Effector memory CD4-positive, alpha-beta T cell (primary cell): ENCODE results near the gene ATF7IP2.

Experiments
- DNase-seq, 3 donors: peaks; one replicate each; pipeline ENCODE4 v3.0.0-alpha.2; 2020
- H3K27ac ChIP-seq: 2 replicates; pipeline ENCODE4 v1.7.0; 2013; ENCODE audit warnings: mild to moderate bottlenecking, low read length, moderate library complexity; ENCODE audit not compliant: insufficient read depth, poor library complexity, severe bottlenecking
- H3K27me3 ChIP-seq: replicated peaks from 2 replicates; pipeline ENCODE4 v1.7.0; 2013; ENCODE audit warnings: mild to moderate bottlenecking, low read length; ENCODE audit not compliant: insufficient read depth, control insufficient read depth, poor library complexity, severe bottlenecking
- H3K36me3 ChIP-seq: 2 replicates; pipeline ENCODE4 v1.7.0; 2013; ENCODE audit warnings: mild to moderate bottlenecking, low read length, moderate library complexity; ENCODE audit not compliant: control insufficient read depth, insufficient read depth
- H3K4me1 ChIP-seq: 2 replicates; pipeline ENCODE4 v1.7.0; 2013; ENCODE audit warnings: low read length, mild to moderate bottlenecking; ENCODE audit not compliant: control insufficient read depth, insufficient read depth, poor library complexity, severe bottlenecking
- H3K4me3 ChIP-seq: 2 replicates; pipeline ENCODE4 v1.7.0; 2013; ENCODE audit warnings: low read length, low read depth, mild to moderate bottlenecking; ENCODE audit not compliant: insufficient read depth, poor library complexity, severe bottlenecking
- H3K9me3 ChIP-seq: 2 replicates; pipeline ENCODE4 v1.7.0; 2013; ENCODE audit warnings: mild to moderate bottlenecking, low read length, moderate library complexity; ENCODE audit not compliant: control insufficient read depth

ATF7IP2 gene

DNA sequence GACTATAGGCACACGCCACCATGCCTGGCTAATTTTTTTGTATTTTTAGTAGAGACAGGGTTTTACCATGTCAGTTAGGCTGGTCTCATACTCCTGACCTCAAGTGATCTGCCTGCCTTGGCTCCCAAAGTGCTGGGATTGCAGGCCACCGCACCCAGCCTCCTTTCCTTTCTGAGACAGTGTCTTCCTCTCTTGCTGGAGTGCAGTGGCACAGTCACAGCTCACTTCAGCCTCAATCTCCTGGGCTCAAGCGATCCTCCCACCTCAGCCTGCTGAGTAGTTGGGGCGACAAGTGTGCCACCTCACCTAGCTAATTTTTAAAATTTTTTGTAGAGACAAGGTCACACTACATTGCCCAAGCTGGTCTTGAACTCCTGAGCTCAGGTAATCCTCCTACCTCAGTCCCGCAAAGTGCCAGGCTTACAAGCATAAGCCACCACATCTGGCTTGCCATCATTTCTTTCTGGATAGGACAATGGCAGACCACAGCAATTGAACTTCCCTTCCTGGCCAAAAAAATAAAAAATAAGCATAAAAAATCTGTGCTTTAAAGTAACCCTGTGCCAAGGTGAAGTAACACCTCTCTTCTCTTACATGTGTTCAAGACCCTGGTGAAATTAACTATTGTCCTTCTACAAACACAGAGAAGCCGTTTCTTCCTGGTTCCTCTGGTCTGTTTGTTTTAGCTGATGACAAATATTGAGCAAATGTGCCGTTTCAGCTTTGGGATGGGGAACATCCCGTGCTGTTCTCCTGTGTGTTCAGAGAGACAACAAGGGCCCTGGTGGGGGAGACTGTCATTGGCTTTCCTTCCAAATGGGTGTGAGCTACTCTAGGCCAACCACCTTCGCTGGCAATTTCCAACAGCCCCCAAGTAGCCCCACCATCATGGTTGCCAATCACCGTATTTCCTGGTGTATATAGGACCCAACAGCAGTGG, 134.3 kb downstream of the ATF7IP2 start:
- Histone ChIP-seq H3K9me3 (no peaks in the 10 kb centered on the region), H3K27ac (no peak overlapping the region), H3K27me3 (no peaks in the 10 kb centered on the region), H3K4me3 (no peak overlapping the region), H3K4me1 (no peaks in the 10 kb centered on the region), H3K36me3 (no peaks in the 10 kb centered on the region)
- no peak for DNase-seq

DNA sequence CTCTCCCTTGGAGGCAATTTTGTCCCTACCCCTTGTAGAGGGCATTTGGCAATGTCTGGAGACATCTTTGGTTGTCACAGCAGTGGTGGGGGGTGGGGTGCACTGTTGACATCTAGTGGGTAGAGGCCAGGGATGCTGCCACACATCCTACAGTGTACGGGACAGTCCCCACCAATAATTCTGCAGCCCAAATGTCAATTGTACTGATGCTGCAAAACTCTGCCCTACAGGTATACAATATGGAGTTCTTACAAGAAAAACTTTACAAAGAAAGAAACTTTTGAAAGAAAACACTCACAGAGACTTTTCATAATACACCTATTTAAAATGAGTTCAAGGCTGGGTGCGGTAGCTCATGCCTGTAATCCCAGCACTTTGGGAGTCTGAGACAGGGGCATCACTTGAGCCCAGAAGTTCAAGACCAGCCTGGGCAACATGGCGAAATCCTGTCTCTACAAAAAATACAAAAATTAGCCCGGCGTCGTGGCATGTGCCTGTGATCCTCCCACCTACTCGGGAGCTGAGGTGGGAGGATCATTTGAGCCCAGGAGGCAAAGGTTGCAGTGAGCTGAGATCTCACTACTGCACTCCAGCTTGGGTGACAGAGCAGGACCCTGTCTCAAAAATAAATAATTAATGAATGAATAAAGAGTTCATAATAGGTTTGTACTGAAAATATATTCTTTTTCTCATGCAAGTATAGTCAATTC, 135.2 kb downstream of the ATF7IP2 start:
- DNase-seq, result no peak
- no peak overlapping the region for H3K27ac ChIP-seq
- no peaks in the 10 kb centered on the region for H3K36me3 ChIP-seq
- no peaks in the 10 kb centered on the region for H3K4me1 ChIP-seq
- H3K27me3 ChIP-seq, result no peaks in the 10 kb centered on the region
- H3K9me3 ChIP-seq, result no peaks in the 10 kb centered on the region
- no peak overlapping the region for H3K4me3 ChIP-seq

DNA sequence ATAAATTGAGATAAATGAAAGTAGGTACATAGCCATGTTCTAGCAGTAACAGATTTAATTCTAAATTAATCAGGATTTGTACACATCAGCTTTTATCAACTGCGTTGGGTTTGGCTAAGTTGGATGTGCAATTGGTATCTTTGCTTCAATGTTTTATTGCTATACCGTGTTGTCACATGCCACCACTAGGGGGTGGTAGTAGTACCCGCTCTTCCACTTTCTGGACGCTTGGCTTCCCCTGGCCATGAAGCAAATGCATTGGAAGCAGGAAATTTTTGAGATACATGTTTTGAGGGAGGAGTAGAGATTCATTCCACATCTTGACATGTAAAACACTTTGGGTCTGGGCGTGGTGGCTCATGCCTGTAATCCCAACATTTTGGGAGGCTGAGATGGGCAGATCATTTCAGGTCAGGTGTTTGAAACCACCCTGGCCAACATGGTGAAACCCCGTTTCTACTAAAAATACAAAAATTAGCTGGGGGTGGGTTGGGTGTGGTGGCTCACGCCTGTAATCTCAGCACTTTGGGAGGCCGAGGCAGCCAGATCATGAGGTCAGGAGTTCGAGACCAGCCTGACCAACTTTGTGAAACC, 135.9 kb downstream of the ATF7IP2 start:
- no peak for DNase-seq
- no peaks in the 10 kb centered on the region for H3K9me3 ChIP-seq
- no peak overlapping the region for H3K4me3 ChIP-seq
- no peaks in the 10 kb centered on the region for H3K36me3 ChIP-seq
- no peak overlapping the region for H3K27ac ChIP-seq
- no peaks in the 10 kb centered on the region for H3K4me1 ChIP-seq
- H3K27me3 ChIP-seq, result no peaks in the 10 kb centered on the region

DNA sequence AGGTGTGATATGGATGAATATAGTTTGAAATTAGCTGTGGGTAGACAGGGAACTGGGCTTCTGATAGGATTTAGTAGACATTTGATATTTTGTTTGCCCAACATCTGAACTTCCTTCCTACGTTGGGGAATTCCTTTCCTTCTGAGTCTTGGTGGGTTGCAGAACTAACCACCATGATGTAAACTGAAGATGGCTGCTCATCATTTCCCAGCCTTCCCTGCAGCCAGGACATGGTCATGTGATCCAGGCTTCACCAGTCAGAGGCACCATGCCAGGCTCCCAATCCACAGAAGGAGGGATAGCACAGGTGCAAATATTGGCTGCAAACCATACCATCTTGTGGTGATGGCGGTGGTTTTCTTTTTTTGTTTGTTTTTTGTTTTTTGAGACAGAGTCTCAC, 137.1 kb downstream of the ATF7IP2 start:
- no peak for DNase-seq
- Histone ChIP-seq H3K9me3 (no peaks in the 10 kb centered on the region), H3K27me3 (no peaks in the 10 kb centered on the region), H3K4me1 (no peaks in the 10 kb centered on the region), H3K4me3 (no peak overlapping the region), H3K36me3 (no peaks in the 10 kb centered on the region), H3K27ac (no peak overlapping the region)

DNA sequence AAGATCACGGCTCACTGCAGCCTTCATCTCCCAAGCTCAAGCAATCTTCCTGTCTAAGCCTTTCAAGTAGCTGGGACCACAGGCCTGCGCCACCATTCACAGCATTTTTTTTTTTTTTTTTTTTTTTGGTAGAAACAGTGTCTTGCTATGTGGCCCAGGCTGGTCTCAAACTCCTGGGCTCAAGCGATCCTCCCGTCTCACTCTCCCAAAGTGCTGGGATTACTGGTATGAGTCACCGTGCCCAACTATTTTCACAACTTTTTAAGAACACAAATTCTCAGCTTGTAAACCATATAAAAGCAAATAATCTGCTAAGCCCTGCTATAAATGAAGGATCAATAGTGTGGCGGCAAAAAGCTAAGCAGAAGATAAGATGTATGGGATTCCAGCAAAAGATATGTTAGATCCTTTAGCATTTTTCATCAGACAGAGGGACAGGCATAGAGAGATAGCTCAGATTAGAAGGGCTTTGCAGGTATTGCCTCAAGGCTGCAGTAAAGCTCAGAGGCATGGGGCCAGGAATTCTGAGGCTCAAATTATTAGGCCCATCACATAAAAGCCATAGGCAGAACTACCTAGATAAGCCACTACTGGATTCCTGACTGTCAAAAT, 139.5 kb downstream of the ATF7IP2 start:
- Histone ChIP-seq H3K27ac (no peak overlapping the region), H3K9me3 (no peaks in the 10 kb centered on the region), H3K4me1 (no peaks in the 10 kb centered on the region), H3K4me3 (no peak overlapping the region), H3K27me3 (no peaks in the 10 kb centered on the region), H3K36me3 (no peaks in the 10 kb centered on the region)
- DNase-seq, result no peak

DNA sequence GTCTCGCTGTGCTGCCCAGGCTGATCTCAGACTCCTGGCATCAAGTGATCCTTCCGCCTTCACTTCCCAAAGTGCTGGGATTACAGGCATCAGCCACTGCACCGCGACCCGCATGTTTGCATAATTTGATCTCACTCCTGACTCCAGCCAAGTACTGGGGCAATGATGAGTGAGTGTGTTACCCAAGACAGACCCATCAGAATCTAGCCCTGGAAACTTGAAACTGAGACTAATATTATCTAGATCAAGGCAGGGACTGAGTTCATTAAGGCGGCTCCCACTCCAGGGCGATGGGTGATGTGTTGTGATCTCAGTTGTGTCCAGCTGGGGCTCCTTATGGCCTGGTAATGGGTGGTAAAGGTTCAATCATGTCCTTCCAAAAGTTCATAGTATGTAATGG, 141.1 kb downstream of the ATF7IP2 start:
- DNase-seq, result no peak
- Histone ChIP-seq H3K27ac (no peak overlapping the region), H3K4me1 (no peaks in the 10 kb centered on the region), H3K27me3 (no peaks in the 10 kb centered on the region), H3K9me3 (no peaks in the 10 kb centered on the region), H3K36me3 (no peaks in the 10 kb centered on the region), H3K4me3 (no peak overlapping the region)

DNA sequence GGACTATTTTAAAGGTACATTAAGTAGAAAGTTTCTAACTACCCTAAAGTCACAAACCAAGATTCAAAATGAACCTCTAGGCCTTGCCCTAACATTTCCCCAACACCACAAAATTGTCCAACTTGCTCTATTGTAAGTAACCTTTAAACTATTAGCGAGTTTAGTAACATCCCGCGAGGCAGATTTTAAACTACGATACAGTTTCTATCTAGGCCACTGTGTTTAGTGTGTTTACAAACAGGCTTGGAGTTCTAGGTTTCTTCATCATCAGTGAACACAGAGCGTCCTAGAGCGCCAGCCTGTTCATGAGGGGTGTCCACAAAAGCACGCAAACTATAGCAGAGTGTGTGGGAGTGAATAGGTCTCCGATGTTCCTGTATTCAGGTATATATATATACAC, 142.8 kb downstream of the ATF7IP2 start:
- Histone ChIP-seq H3K27me3 (no peaks in the 10 kb centered on the region), H3K4me3 (no peak overlapping the region), H3K4me1 (no peaks in the 10 kb centered on the region), H3K36me3 (no peaks in the 10 kb centered on the region), H3K27ac (no peak overlapping the region), H3K9me3 (no peaks in the 10 kb centered on the region)
- DNase-seq, result no peak

DNA sequence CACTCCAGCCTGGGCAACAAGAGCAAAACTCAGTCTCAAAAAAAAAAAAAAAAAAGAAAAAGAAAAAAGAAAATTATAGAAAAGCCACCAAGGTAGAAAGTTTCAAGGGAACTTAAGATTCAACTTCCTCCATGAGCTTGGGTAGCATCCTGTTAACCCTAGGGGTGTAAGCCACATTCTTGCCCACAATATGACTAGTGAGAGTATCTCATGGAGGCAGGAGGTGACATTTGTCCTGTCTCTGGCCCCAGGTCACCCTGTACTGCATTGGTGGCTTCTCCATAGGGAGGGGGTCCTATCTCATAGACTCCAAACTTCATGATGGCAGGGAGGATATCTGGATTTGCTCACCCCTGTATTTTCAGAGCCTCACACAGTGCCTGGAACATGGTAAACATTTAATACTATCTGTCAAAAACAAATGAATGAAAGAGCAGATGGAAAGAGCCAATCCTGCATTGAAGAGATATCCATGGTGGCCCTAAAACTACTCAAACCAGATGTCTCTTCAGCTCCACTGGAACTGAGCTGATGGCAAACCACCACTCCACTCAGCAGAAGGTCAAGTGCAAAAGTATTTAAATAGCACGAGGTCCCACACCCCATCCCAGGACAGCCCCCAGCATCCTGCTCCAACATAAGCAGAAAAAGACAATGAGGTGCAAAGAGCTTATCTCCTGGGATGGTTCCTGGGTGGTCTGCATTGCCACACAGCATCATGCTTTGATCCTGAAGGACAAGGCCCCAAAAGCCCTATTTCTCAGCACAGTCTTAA, 144.2 kb downstream of the ATF7IP2 start:
- Histone ChIP-seq H3K9me3 (no peaks in the 10 kb centered on the region), H3K4me3 (no peak overlapping the region), H3K27me3 (no peaks in the 10 kb centered on the region), H3K27ac (no peak overlapping the region), H3K4me1 (no peaks in the 10 kb centered on the region), H3K36me3 (no peaks in the 10 kb centered on the region)
- DNase-seq, result no peak

DNA sequence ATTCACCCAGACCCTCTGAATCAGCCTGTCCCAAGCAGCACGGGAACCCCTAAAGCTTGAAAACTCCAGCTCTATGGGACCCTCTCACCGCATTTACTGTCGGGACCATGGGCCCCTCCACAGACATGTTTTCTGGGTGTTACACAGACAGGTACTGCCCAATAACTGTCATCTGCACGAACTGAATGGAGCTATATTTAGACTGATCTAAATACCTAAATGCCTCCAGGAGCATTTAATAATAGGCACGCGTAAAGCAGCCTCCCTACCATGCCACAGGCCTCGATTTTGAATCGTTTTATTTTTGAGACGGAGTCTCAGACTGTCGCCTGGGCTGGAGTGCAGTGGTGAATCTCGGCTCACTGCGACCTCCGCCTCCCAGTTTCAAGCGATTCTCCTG, 144.8 kb downstream of the ATF7IP2 start:
- Histone ChIP-seq H3K4me1 (no peaks in the 10 kb centered on the region), H3K27ac (no peak overlapping the region), H3K36me3 (no peaks in the 10 kb centered on the region), H3K9me3 (no peaks in the 10 kb centered on the region), H3K27me3 (no peaks in the 10 kb centered on the region), H3K4me3 (no peak overlapping the region)
- DNase-seq, result no peak
